Endothelial cell of umbilical vein (primary cell): ENCODE measurements around the gene PCDHB10.
"Not testable (repeated sequence)": the region's sequence is repeated elsewhere in the genome, so short reads cannot be mapped to it uniquely, and the experiment has no call there.

Experiments used
- EZH2 ChIP-seq: IDR thresholded peaks from 2 replicates; pipeline ENCODE4 v1.6.1; 2012; ENCODE audit warnings: borderline replicate concordance, low read depth, mild to moderate bottlenecking, moderate library complexity, low read length, inconsistent platforms; ENCODE audit not compliant: severe bottlenecking
- JUN ChIP-seq: IDR thresholded peaks from 2 replicates; pipeline ENCODE4 v1.6.1; 2011; ENCODE audit warnings: borderline replicate concordance, low read depth; ENCODE audit not compliant: insufficient read length, insufficient read depth
- POLR2A ChIP-seq: IDR thresholded peaks from 2 replicates; pipeline ENCODE4 v1.6.1; 2012; ENCODE audit warnings: low read depth, mild to moderate bottlenecking, control low read depth, low read length
- POLR2AphosphoS5 ChIP-seq: IDR thresholded peaks from 2 replicates; pipeline ENCODE4 v1.6.1; 2012; ENCODE audit warnings: low read depth, mild to moderate bottlenecking, control low read depth, low read length, moderate library complexity; ENCODE audit not compliant: insufficient read depth
- TF ChIP-seq, protein P1 (sequence below), 2 donors: IDR thresholded peaks; 1 replicate in 1 of 2; 2 replicates in 1 of 2; pipeline ENCODE4 v1.5.1; 2011; ENCODE audit warnings: low read length in 2 of 2, mild to moderate bottlenecking in 2 of 2, moderate library complexity in 2 of 2, control low read depth in 1 of 2, inconsistent platforms in 1 of 2, low read depth in 1 of 2; ENCODE audit not compliant: insufficient read depth in 1 of 2; ENCODE audit errors: extremely low read depth in 1 of 2
- TF ChIP-seq, protein P2 (sequence below): IDR thresholded peaks from 2 replicates; pipeline ENCODE4 v1.6.1; 2011; ENCODE audit not compliant: insufficient read depth, insufficient read length

DNA sequence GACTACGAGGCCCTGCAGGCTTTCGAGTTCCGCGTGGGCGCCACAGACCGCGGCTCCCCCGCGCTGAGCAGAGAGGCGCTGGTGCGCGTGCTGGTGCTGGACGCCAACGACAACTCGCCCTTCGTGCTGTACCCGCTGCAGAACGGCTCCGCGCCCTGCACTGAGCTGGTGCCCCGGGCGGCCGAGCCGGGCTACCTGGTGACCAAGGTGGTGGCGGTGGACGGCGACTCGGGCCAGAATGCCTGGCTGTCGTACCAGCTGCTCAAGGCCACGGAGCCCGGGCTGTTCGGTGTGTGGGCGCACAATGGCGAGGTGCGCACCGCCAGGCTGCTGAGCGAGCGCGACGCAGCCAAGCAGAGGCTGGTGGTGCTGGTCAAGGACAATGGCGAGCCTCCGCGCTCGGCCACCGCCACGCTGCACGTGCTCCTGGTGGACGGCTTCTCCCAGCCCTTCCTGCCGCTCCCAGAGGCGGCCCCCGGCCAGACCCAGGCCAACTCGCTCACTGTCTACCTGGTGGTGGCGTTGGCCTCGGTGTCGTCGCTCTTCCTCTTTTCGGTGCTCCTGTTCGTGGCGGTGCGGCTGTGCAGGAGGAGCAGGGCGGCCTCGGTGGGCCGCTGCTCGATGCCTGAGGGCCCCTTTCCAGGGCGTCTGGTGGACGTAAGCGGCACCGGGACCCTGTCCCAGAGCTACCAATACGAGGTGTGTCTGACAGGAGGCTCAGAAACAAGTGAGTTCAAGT, 7.9 kb upstream of the PCDHB10 start:
- TF ChIP-seq, protein P1, sequence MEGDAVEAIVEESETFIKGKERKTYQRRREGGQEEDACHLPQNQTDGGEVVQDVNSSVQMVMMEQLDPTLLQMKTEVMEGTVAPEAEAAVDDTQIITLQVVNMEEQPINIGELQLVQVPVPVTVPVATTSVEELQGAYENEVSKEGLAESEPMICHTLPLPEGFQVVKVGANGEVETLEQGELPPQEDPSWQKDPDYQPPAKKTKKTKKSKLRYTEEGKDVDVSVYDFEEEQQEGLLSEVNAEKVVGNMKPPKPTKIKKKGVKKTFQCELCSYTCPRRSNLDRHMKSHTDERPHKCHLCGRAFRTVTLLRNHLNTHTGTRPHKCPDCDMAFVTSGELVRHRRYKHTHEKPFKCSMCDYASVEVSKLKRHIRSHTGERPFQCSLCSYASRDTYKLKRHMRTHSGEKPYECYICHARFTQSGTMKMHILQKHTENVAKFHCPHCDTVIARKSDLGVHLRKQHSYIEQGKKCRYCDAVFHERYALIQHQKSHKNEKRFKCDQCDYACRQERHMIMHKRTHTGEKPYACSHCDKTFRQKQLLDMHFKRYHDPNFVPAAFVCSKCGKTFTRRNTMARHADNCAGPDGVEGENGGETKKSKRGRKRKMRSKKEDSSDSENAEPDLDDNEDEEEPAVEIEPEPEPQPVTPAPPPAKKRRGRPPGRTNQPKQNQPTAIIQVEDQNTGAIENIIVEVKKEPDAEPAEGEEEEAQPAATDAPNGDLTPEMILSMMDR (IDR thresholded peaks at IDR 0.05; ENCODE audit: extremely low read depth in 1 of 2, insufficient read depth in 1 of 2, low read depth in 1 of 2, low read length in 2 of 2): not testable (repeated sequence)
- TF ChIP-seq POLR2AphosphoS5, POLR2A, EZH2, JUN: not testable (repeated sequence)
- TF ChIP-seq, protein P2, sequence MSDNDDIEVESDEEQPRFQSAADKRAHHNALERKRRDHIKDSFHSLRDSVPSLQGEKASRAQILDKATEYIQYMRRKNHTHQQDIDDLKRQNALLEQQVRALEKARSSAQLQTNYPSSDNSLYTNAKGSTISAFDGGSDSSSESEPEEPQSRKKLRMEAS: not testable (repeated sequence)
